IgD-negative memory B cell (primary cell): ENCODE results near the gene GPR42. TPM values are rescaled to one million over a fixed set of nuclear protein-coding genes. Genes with fewer than 3 reads are reported as not detected.

Experiments used
- H3K27ac Mint-ChIP-seq, 3 donors: one replicate each; pipeline ENCODE4 v1.8.0; 2020 to 2022; ENCODE audit warnings: mild to moderate bottlenecking in 3 of 3, mixed read lengths in 3 of 3, moderate library complexity in 1 of 3
- H3K27me3 Mint-ChIP-seq: one replicate; pipeline ENCODE4 v1.8.0; 2021; ENCODE audit warnings: mixed read lengths
- H3K36me3 Mint-ChIP-seq: one replicate; pipeline ENCODE4 v1.8.0; 2020; ENCODE audit warnings: mild to moderate bottlenecking, mixed read lengths
- H3K4me1 Mint-ChIP-seq, 3 donors: one replicate each; pipeline ENCODE4 v1.8.0; 2020 to 2022; ENCODE audit warnings: mixed read lengths in 3 of 3, mild to moderate bottlenecking in 1 of 3
- H3K4me3 Mint-ChIP-seq, 4 donors: one replicate each; pipeline ENCODE4 v1.8.0; 2020 to 2022; ENCODE audit warnings: mild to moderate bottlenecking in 4 of 4, mixed read lengths in 4 of 4, moderate library complexity in 3 of 4
- H3K9me3 Mint-ChIP-seq, 3 donors: one replicate each; pipeline ENCODE4 v1.8.0; 2020 to 2021; ENCODE audit warnings: mixed read lengths in 3 of 3, mild to moderate bottlenecking in 1 of 3
- polyA plus RNA-seq: library from polyadenylated mRNA; unstranded; fragments of 300-500 nt; fragmentation: Illumina TruSeq; gene quantifications from one replicate; pipeline ENCODE4 v1.2.3, GENCODE V29; 2021

GPR42 gene
- polyA plus RNA-seq, 1 donor from 2014 or later: not detected

DNA sequence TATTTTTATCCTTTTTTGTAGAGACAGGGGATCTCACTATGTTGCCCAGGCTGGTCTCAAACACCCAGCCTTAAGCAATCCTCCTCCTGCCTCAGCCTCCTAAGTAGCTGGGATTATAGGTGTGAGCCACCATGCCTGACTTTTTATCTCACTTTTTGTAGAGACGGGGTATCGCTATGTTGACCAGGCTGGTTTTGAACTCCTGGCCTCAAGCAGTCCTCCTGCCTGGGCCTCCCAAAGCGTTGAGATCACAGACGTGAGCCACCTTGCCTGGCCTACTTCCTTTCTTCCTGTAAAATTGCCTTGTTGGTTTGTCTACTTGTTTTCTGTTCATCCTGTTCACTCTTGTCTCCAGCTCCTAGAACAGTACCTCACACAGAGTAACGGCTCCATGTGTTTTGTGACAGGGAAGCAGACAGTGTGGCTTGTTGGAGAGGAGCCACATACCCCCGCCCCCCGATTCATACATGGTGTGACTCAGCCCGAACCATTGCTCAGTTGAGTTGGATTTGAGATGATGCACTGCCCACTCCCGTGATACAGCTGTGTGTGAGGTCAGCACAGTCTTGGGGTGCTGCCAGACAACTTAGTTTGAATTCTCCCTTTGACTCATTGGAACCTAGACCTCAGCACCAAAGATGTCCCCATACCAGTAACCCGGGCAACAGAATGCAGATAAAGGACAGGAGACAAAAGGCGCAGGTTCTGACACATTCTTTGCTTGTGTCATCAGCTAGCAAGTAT, 34.2 kb downstream of the GPR42 start:
- Mint-ChIP-seq H3K9me3 (no peaks in the 10 kb centered on the region), H3K4me1 (peaks cover 15 to 19% (median 16%) of the 10 kb centered on the region in 3 donors), H3K4me3 (no peak overlapping the region), H3K27me3 (no peaks in the 10 kb centered on the region), H3K27ac (no peak overlapping the region), H3K36me3 (peaks cover 3% of the 10 kb centered on the region)

GRCh38 chr19:35407619-35408018, 36.8 kb downstream of the GPR42 start:
- peaks cover 2% of the 10 kb centered on the region for H3K27me3 Mint-ChIP-seq
- H3K36me3 Mint-ChIP-seq: peaks cover 3% of the 10 kb centered on the region
- no peaks in the 10 kb centered on the region for H3K9me3 Mint-ChIP-seq
- H3K4me1 Mint-ChIP-seq: peaks cover 8 to 16% (median 14%) of the 10 kb centered on the region in 3 donors
- peak overlapping the region in 1 of 4 donors; percentile 12 for H3K4me3 Mint-ChIP-seq
- H3K27ac Mint-ChIP-seq: no peak overlapping the region

GRCh38 chr19:35408284-35409171, 37.7 kb downstream of the GPR42 start:
- Mint-ChIP-seq H3K4me3 (peak overlapping the region in 1 of 4 donors; percentile 27), H3K9me3 (no peaks in the 10 kb centered on the region), H3K27me3 (peaks cover 2% of the 10 kb centered on the region), H3K4me1 (peaks cover 8 to 16% (median 14%) of the 10 kb centered on the region in 3 donors), H3K36me3 (peaks cover 3% of the 10 kb centered on the region), H3K27ac (no peak overlapping the region)

DNA sequence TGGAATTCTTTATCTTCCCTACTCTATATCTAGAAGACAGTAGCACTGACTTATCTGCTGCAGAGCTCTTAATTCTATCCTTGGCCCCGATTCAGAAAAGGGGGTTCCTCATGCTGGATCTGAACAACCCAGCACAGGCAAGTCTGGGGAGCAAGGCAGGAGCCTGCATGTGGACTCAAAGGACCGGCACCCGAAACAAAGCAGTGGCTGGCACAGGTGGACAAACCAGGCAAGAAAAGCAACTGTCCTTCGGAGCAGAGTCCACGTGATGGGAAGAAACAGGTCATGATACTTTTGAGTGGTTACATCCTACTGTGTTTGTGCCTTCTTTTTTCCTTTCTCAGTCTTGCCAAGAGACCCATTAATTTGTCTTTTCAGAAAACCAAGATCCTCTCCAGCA, 38.3 kb downstream of the GPR42 start:
- H3K27ac Mint-ChIP-seq: peak overlapping the region in 1 of 3 donors; percentile 17
- H3K27me3 Mint-ChIP-seq: peaks cover 2% of the 10 kb centered on the region
- H3K4me1 Mint-ChIP-seq: peaks cover 8 to 16% (median 14%) of the 10 kb centered on the region in 3 donors
- H3K9me3 Mint-ChIP-seq: no peaks in the 10 kb centered on the region
- H3K4me3 Mint-ChIP-seq: no peak overlapping the region
- H3K36me3 Mint-ChIP-seq: peaks cover 3% of the 10 kb centered on the region

- no peak overlapping the region for H3K4me3 Mint-ChIP-seq
- H3K27ac Mint-ChIP-seq: no peak overlapping the region
- H3K36me3 Mint-ChIP-seq: no peaks in the 10 kb centered on the region
- H3K27me3 Mint-ChIP-seq: peaks cover 4% of the 10 kb centered on the region
- H3K4me1 Mint-ChIP-seq: peaks cover 8 to 16% (median 14%) of the 10 kb centered on the region in 3 donors
- H3K9me3 Mint-ChIP-seq: no peaks in the 10 kb centered on the region
Observed at GRCh38 chr19:35410487-35410886, 39.6 kb downstream of the GPR42 start.

GRCh38 chr19:35414442-35414841, 43.6 kb downstream of the GPR42 start:
- Mint-ChIP-seq H3K27ac (no peak overlapping the region), H3K36me3 (no peaks in the 10 kb centered on the region), H3K4me3 (no peak overlapping the region), H3K4me1 (peaks cover 3 to 5% (median 5%) of the 10 kb centered on the region in 3 donors), H3K9me3 (no peaks in the 10 kb centered on the region), H3K27me3 (peaks cover 9% of the 10 kb centered on the region)

DNA sequence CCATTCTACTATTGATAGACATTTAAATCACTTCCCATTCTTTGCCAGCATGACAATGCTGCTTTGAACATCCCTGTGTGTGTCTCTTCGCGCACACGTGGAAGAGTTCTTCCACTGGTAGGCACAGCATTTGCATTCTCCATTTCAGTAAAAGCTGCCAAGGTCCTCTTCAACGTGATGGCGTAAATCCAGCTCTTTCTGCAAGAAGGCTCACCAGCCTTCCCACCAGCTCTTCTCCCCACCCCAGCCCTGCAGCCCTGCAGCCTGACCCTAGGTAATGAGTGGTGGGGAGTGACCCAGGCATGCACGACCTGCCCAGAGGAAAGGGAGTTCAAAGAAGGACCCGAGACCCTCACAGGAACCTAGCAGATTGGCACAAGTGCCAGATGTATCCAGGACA, 45.5 kb downstream of the GPR42 start:
- Mint-ChIP-seq H3K9me3 (no peaks in the 10 kb centered on the region), H3K36me3 (no peaks in the 10 kb centered on the region), H3K27me3 (peaks cover 8% of the 10 kb centered on the region), H3K27ac (no peak overlapping the region), H3K4me1 (peaks cover 0 to 7% (median 3%) of the 10 kb centered on the region in 3 donors), H3K4me3 (no peak overlapping the region)

DNA sequence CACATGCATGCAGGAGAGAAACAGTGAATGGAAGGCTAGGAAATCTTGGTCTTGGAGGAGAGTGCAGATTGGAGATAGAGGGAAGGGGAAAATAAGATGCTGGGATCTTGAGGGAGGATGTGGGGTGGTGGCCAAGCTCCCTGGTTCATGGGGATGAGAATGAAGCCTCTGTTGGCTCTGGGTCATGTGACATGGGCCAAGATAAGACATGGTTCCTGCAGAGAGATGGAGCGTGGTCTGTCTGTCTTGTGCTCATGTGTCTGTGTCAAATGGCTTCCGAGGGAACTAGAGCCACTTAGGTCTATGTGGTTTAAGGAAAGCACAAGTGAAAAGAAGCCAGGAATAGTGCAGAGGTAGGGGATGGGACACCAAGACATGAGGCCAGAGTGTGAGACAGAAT, 46.4 kb downstream of the GPR42 start:
- peaks cover 0 to 7% (median 3%) of the 10 kb centered on the region in 3 donors for H3K4me1 Mint-ChIP-seq
- no peak overlapping the region for H3K27ac Mint-ChIP-seq
- H3K36me3 Mint-ChIP-seq: no peaks in the 10 kb centered on the region
- peaks cover 7% of the 10 kb centered on the region for H3K27me3 Mint-ChIP-seq
- no peak overlapping the region for H3K4me3 Mint-ChIP-seq
- H3K9me3 Mint-ChIP-seq: no peaks in the 10 kb centered on the region

DNA sequence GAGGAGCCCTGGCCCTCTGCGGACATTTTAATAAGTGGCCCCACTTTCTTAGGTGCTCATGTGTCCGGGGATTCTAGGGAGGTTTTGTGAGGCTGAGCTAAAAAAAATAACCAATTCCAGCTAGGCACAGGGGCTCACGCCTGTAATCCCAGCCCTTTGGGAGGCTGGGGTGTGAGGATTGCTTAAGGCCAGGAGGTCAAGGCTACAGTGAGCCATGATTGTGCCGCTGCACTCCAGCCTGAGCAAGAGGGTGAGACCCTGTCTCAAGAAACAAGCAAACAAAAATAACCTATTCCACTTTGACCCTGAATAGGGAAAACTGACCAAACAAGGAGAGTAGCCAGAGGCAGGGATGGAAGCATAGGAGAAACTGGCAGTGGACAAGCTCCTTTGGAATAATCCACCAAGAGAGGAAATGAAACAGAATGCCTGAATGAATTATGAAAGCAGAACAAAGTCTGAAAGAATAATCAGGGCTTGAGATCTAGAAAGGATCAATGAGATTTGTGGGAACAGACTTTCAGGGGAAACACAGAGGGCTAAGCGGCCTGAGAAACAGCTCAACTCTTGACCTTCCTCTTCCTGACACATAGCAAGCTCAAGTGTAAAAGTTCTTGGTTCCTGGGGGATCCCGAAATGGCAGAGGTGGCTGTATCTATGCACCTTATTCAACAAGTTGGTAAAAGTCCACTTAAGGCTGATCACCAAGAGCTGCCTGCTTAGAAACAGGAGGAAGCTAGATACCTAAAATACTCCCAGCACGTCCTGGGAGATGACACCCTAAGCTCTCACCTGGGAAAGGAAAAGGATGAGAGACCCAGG, 47.1 kb downstream of the GPR42 start:
- no peaks in the 10 kb centered on the region for H3K9me3 Mint-ChIP-seq
- H3K27ac Mint-ChIP-seq: no peak overlapping the region
- no peaks in the 10 kb centered on the region for H3K36me3 Mint-ChIP-seq
- H3K27me3 Mint-ChIP-seq: peaks cover 7% of the 10 kb centered on the region
- H3K4me3 Mint-ChIP-seq: no peak overlapping the region
- H3K4me1 Mint-ChIP-seq: peaks cover 0 to 7% (median 3%) of the 10 kb centered on the region in 3 donors

- Mint-ChIP-seq H3K9me3 (no peaks in the 10 kb centered on the region), H3K27ac (no peak overlapping the region), H3K4me1 (peaks cover 0 to 7% (median 3%) of the 10 kb centered on the region in 3 donors), H3K36me3 (no peaks in the 10 kb centered on the region), H3K4me3 (no peak overlapping the region), H3K27me3 (peaks cover 9% of the 10 kb centered on the region)
Observed at GRCh38 chr19:35419046-35419445, 48.2 kb downstream of the GPR42 start.

GRCh38 chr19:35419805-35420204, 48.9 kb downstream of the GPR42 start:
- no peak overlapping the region for H3K27ac Mint-ChIP-seq
- H3K27me3 Mint-ChIP-seq: peaks cover 6% of the 10 kb centered on the region
- H3K4me3 Mint-ChIP-seq: no peak overlapping the region
- no peaks in the 10 kb centered on the region for H3K9me3 Mint-ChIP-seq
- H3K4me1 Mint-ChIP-seq: peaks cover 0 to 7% (median 5%) of the 10 kb centered on the region in 3 donors
- no peaks in the 10 kb centered on the region for H3K36me3 Mint-ChIP-seq

GRCh38 chr19:35421362-35421761, 50.5 kb downstream of the GPR42 start:
- H3K36me3 Mint-ChIP-seq: no peaks in the 10 kb centered on the region
- peaks cover 0 to 7% (median 5%) of the 10 kb centered on the region in 3 donors for H3K4me1 Mint-ChIP-seq
- no peak overlapping the region for H3K27ac Mint-ChIP-seq
- H3K27me3 Mint-ChIP-seq: peaks cover 10% of the 10 kb centered on the region
- H3K9me3 Mint-ChIP-seq: no peaks in the 10 kb centered on the region
- H3K4me3 Mint-ChIP-seq: no peak overlapping the region
